ENCODE measurements around the gene RERE. TPM values are rescaled to one million over a fixed set of nuclear protein-coding genes. Genes with fewer than 3 reads are reported as not detected.

Gene RERE
- total RNA-seq, 1 experiment from 2014 or later = 40.6 TPM

- H3K36me3 ChIP-seq (ENCODE audit: control insufficient read depth in 1 of 2, insufficient read depth in 2 of 2, low read length in 2 of 2) = no peaks in the 10 kb centered on the region
- peaks cover 4% of the 10 kb centered on the region for H3K79me2 ChIP-seq (ENCODE audit: insufficient read depth, low read length)
- peaks cover 3 to 23% of the 10 kb centered on the region in 2 experiments; a peak in 2 of 4 replicates for H3K4me1 ChIP-seq (ENCODE audit: control insufficient read depth in 1 of 2, insufficient read depth in 2 of 2, low read length in 2 of 2)
- intact Hi-C loops (cut with micrococcal nuclease) = no loop called here
- no peaks in the 10 kb centered on the region for H3K27me3 ChIP-seq (ENCODE audit: insufficient read depth, low read length)
- CTCF ChIA-PET = no interaction called here
- no peak overlapping the region for H3K4me3 ChIP-seq (replicated peaks in 1 of 2; ENCODE audit: low read depth in 1 of 2, low read length in 2 of 2)
- peak overlapping the region; percentile 12; the same call in 1 of the 2 replicates for H3K4me2 ChIP-seq (ENCODE audit: low read length)
- BruUV-seq (replicated peaks) = no TSS peak
- no peaks in the 10 kb centered on the region for H3K9me2 ChIP-seq (ENCODE audit: insufficient read depth)
- H4K20me1 ChIP-seq (ENCODE audit: insufficient read depth) = no peaks in the 10 kb centered on the region
- H3K9me3 ChIP-seq (ENCODE audit: control insufficient read depth in 1 of 2, insufficient read depth in 1 of 2, low read depth in 1 of 2, low read length in 2 of 2) = no peaks in the 10 kb centered on the region
- no peak overlapping the region for H3K9ac ChIP-seq (ENCODE audit: low read length)
- no peak overlapping the region for H3K27ac ChIP-seq (ENCODE audit: low read depth, low read length)
- POLR2A ChIA-PET = no interaction called here
- H2AFZ ChIP-seq (ENCODE audit: low read depth, low read length, poor library complexity, severe bottlenecking) = no peak overlapping the region
- DNase-seq (ENCODE audit: low read depth, low spot score) (no peak), ATAC-seq (no peak)
- RAD21 ChIA-PET (ENCODE audit: low non-redundant PET in 1 of 2, low total read pairs in 2 of 2, uncharacterized antibody in 2 of 2, unreplicated experiment in 2 of 2) = no interaction called here
- TF ChIP-seq YY1 (IDR thresholded peaks at IDR 0.05; ENCODE audit: extremely low read depth, insufficient replicate concordance, low read depth, low read length) (no peak), RAD21 (IDR thresholded peaks at IDR 0.05; ENCODE audit: low read depth) (no peak), ZNF274 (IDR thresholded peaks at IDR 0.05; ENCODE audit: low read depth, low read length) (no peak), SP1 (IDR thresholded peaks at IDR 0.05; ENCODE audit: low read depth) (no peak), TCF7L2 (IDR thresholded peaks at IDR 0.05; ENCODE audit: borderline replicate concordance, extremely low read depth, insufficient read depth, insufficient read length) (no peak), EZH2 (IDR thresholded peaks at IDR 0.05) (no peak), ZBTB33 (IDR thresholded peaks at IDR 0.05; ENCODE audit: extremely low read depth, insufficient replicate concordance, low read length) (no peak), SIN3A (IDR thresholded peaks at IDR 0.05; ENCODE audit: low read depth) (no peak), CEBPB (IDR thresholded peaks at IDR 0.05; ENCODE audit: low read depth) (no peak)
- TF ChIP-seq, protein P1, sequence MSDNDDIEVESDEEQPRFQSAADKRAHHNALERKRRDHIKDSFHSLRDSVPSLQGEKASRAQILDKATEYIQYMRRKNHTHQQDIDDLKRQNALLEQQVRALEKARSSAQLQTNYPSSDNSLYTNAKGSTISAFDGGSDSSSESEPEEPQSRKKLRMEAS (IDR thresholded peaks at IDR 0.05) = no peak
- TF ChIP-seq, protein P2, sequence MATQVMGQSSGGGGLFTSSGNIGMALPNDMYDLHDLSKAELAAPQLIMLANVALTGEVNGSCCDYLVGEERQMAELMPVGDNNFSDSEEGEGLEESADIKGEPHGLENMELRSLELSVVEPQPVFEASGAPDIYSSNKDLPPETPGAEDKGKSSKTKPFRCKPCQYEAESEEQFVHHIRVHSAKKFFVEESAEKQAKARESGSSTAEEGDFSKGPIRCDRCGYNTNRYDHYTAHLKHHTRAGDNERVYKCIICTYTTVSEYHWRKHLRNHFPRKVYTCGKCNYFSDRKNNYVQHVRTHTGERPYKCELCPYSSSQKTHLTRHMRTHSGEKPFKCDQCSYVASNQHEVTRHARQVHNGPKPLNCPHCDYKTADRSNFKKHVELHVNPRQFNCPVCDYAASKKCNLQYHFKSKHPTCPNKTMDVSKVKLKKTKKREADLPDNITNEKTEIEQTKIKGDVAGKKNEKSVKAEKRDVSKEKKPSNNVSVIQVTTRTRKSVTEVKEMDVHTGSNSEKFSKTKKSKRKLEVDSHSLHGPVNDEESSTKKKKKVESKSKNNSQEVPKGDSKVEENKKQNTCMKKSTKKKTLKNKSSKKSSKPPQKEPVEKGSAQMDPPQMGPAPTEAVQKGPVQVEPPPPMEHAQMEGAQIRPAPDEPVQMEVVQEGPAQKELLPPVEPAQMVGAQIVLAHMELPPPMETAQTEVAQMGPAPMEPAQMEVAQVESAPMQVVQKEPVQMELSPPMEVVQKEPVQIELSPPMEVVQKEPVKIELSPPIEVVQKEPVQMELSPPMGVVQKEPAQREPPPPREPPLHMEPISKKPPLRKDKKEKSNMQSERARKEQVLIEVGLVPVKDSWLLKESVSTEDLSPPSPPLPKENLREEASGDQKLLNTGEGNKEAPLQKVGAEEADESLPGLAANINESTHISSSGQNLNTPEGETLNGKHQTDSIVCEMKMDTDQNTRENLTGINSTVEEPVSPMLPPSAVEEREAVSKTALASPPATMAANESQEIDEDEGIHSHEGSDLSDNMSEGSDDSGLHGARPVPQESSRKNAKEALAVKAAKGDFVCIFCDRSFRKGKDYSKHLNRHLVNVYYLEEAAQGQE (IDR thresholded peaks at IDR 0.05; ENCODE audit: low read depth) = no peak
Measured at GRCh38 chr1:8395433-8395866, 422.0 kb downstream of the RERE start.
